Suprapubic skin (tissue), 4 donors: ENCODE measurements around the gene PMEL.

Source experiments
- CTCF ChIP-seq, 2 donors: fragments of 200-600 bp in 1 of 2; fragments of 450-650 bp in 1 of 2; sonication (generic) in 1 of 2; IDR thresholded peaks; one replicate each; pipeline ENCODE4 v1.5.1; 2016 to 2019; ENCODE audit warnings: antibody characterized with exemption in 2 of 2, mild to moderate bottlenecking in 1 of 2, moderate library complexity in 1 of 2
- EP300 ChIP-seq: sonication (generic); formaldehyde crosslinking; IDR thresholded peaks from one replicate; pipeline ENCODE4 v1.6.1; 2017; ENCODE audit warnings: antibody characterized with exemption
- POLR2A ChIP-seq, 2 donors: fragments of 450-650 bp; IDR thresholded peaks; one replicate each; pipeline ENCODE4 v1.6.1; 2017; ENCODE audit warnings: antibody characterized with exemption in 2 of 2, mild to moderate bottlenecking in 2 of 2, moderate library complexity in 2 of 2
- POLR2AphosphoS5 ChIP-seq, 3 donors: sonication (generic); formaldehyde crosslinking; IDR thresholded peaks; one replicate each; pipeline ENCODE4 v1.6.1; 2017; ENCODE audit warnings: antibody characterized with exemption in 3 of 3

- TF ChIP-seq CTCF (IDR thresholded peaks at IDR 0.05) = no peak
- no peak for TF ChIP-seq POLR2A (IDR thresholded peaks at IDR 0.05)
- no peak for TF ChIP-seq EP300
- no peak for TF ChIP-seq POLR2AphosphoS5 (IDR thresholded peaks at IDR 0.05)
Observed at GRCh38 chr12:56010111-56010570, 44.3 kb upstream of the PMEL start.
